AG04449 (cell line): Measurements from ENCODE around the gene ANKRD22.
"Not testable (repeated sequence)": the region's sequence is repeated elsewhere in the genome, so short reads cannot be mapped to it uniquely, and the experiment has no call there.

Experiments used
- CTCF ChIA-PET: fragments of 350-600 bp; formaldehyde crosslinking; extraction: SDS; loops from one replicate; lab custom pipeline; 2021; ENCODE audit warnings: antibody characterized with exemption; lab: Yijun Ruan, JAX
- POLR2A ChIA-PET: fragments of 400-600, 350-600 bp; formaldehyde crosslinking; extraction: SDS; loops from one replicate; lab custom pipeline; 2020; ENCODE audit warnings: antibody characterized with exemption, inconsistent platforms; lab: Yijun Ruan, JAX
- DNase-seq: peaks from one replicate; pipeline ENCODE4 v3.0.0-alpha.2; 2010; ENCODE audit warnings: low read depth, low spot score
- H3K4me3 ChIP-seq: 2 replicates; pipeline ENCODE4 v1.5.1; 2011; ENCODE audit warnings: low read depth, mild to moderate bottlenecking, control low read depth, low read length
- TF ChIP-seq, protein P1 (sequence below): IDR thresholded peaks from one replicate; pipeline ENCODE4 v1.5.1; 2011; ENCODE audit warnings: mild to moderate bottlenecking, moderate library complexity, low read length, control low read depth, inconsistent platforms; ENCODE audit not compliant: insufficient read depth; ENCODE audit errors: missing control alignments

Gene ANKRD22

DNA sequence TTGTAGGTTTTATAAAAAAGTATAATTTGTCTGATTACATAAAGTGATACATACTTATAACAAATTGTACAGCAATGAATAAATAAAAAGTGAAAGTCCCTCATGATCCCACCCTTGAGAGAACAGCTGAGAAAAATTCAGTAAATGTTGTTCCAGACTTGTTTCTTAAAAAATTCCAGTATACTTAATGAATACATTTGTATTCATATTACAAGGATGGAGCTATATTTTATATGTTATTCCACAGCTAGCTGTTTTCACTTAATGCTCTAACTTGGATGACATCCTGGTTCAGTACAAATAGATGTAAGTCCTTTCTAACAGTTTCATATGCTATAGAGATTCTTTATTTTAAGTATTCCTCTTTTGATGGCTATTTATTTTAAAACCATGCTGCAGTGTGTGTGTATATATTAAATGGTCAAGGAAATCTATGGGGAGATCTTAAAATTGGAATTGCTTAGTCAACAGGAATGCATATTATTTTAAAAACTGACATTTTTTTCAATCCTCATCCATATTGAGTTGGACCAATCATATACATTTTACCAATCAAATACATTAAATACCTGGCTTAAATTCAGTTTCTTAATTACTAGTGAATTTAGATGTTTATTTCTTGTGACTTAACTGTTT, 37.3 kb upstream of the ANKRD22 start:
- H3K4me3 ChIP-seq, result no peak overlapping the region
- no peak for DNase-seq
- ChIA-PET CTCF (interaction anchor here (1.1 to 5.5 kb wide), 6 partner anchors 8 to 328 kb away, joined by 3 to 30 read pairs (median 3); no protein-coding TSS in a partner anchor), POLR2A (no interaction called here)
- TF ChIP-seq, protein P1, sequence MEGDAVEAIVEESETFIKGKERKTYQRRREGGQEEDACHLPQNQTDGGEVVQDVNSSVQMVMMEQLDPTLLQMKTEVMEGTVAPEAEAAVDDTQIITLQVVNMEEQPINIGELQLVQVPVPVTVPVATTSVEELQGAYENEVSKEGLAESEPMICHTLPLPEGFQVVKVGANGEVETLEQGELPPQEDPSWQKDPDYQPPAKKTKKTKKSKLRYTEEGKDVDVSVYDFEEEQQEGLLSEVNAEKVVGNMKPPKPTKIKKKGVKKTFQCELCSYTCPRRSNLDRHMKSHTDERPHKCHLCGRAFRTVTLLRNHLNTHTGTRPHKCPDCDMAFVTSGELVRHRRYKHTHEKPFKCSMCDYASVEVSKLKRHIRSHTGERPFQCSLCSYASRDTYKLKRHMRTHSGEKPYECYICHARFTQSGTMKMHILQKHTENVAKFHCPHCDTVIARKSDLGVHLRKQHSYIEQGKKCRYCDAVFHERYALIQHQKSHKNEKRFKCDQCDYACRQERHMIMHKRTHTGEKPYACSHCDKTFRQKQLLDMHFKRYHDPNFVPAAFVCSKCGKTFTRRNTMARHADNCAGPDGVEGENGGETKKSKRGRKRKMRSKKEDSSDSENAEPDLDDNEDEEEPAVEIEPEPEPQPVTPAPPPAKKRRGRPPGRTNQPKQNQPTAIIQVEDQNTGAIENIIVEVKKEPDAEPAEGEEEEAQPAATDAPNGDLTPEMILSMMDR, result no peak

DNA sequence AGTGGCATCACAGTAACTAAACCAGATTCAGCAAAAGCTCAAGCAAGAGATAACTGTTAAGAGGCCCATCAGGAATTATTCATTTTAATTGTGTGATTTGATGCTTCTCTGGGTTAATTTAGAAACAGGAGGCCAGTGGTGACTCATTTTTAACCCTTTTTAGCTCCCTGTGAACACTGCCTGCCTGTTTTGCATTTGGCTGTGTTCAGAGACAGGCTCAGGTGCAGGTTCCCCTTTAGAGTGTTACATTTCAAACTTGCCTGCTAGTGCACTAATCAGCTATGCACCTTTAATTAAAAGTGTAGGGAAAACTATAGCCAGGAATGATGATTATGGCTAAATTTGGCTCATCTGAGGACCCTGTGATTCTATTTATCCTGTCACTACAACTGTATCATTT, 34.9 kb upstream of the ANKRD22 start:
- ChIA-PET POLR2A (no interaction called here), CTCF (interaction anchor here (1.2 to 5.5 kb wide), 4 partner anchors 13 to 50 kb away, joined by 3 to 30 read pairs (median 12); no protein-coding TSS in a partner anchor)
- DNase-seq, result no peak
- no peak overlapping the region for H3K4me3 ChIP-seq
- TF ChIP-seq, protein P1, result no peak

GRCh38 chr10:88883448-88883809, 31.8 kb upstream of the ANKRD22 start:
- POLR2A ChIA-PET, result no interaction called here
- TF ChIP-seq, protein P1, result no peak
- H3K4me3 ChIP-seq, result no peak overlapping the region
- no peak for DNase-seq
- CTCF ChIA-PET, result interaction anchor here (2.9 to 5.5 kb wide), 2 partner anchors 50 to 104 kb away, joined by 5 to 30 read pairs; no protein-coding TSS in a partner anchor

- not testable (repeated sequence) for DNase-seq, H3K4me3 ChIP-seq
- CTCF ChIA-PET, result interaction anchor here (1.5 to 2.9 kb wide), 3 partner anchors 10 to 105 kb away, joined by 4 to 10 read pairs (median 5); no protein-coding TSS in a partner anchor
- POLR2A ChIA-PET, result interaction anchor here (0.9 kb wide), 1 partner anchor 10 kb away, joined by 3 read pairs; no protein-coding TSS in a partner anchor
Measured at GRCh38 chr10:88882646-88883447, 31.2 kb upstream of the ANKRD22 start.

- POLR2A ChIA-PET, result interaction anchor here (0.6 to 0.9 kb wide), 3 partner anchors 11 to 47 kb away, joined by 3 to 4 read pairs (median 3); no protein-coding TSS in a partner anchor
- DNase-seq, result no peak
- CTCF ChIA-PET, result interaction anchor here (1.0 to 2.4 kb wide), 6 partner anchors 9 to 105 kb away, joined by 3 to 10 read pairs (median 3); no protein-coding TSS in a partner anchor
Measured at GRCh38 chr10:88881922-88882645, 30.4 kb upstream of the ANKRD22 start.

GRCh38 chr10:88881320-88881719, 29.7 kb upstream of the ANKRD22 start:
- peak overlapping the region; percentile 77 for H3K4me3 ChIP-seq
- no peak for DNase-seq
- ChIA-PET POLR2A (no interaction called here), CTCF (interaction anchor here (0.9 to 2.4 kb wide), 6 partner anchors 10 to 106 kb away, joined by 3 to 10 read pairs (median 3); no protein-coding TSS in a partner anchor)
- TF ChIP-seq, protein P1, result no peak

More at GRCh38 chr10:88881922-88882645, 30.4 kb upstream of the ANKRD22 start:
- H3K4me3 ChIP-seq, result peak overlapping the region; percentile 9; the same call in 1 of the 2 replicates
- TF ChIP-seq, protein P1, result no peak
